KMS-11 (cell line): Measurements from ENCODE around the gene CHD5.

Experiments
- H2AFZ ChIP-seq: fragments of 200-600 bp; sonication (generic); 2 replicates; pipeline ENCODE4 v1.6.1; 2016; ENCODE audit warnings: antibody characterized with exemption, mixed run types, low read depth
- H3K27ac ChIP-seq: fragments of 200-600 bp; sonication (generic); 2 replicates; pipeline ENCODE4 v1.6.1; 2016; ENCODE audit warnings: mild to moderate bottlenecking, mixed run types
- H3K27me3 ChIP-seq: fragments of 200-600 bp; sonication (generic); 2 replicates; pipeline ENCODE4 v1.6.1; 2017; ENCODE audit warnings: mild to moderate bottlenecking, low read depth, mixed run types, moderate library complexity; ENCODE audit not compliant: insufficient read depth
- H3K36me3 ChIP-seq: fragments of 200-600 bp; sonication (generic); 2 replicates; pipeline ENCODE4 v1.6.1; 2017; ENCODE audit warnings: mild to moderate bottlenecking, mixed run types; ENCODE audit not compliant: insufficient read depth
- H3K4me1 ChIP-seq: fragments of 200-600 bp; sonication (generic); 2 replicates; pipeline ENCODE4 v1.6.1; 2016; ENCODE audit warnings: mild to moderate bottlenecking, low read depth, mixed run types; ENCODE audit not compliant: poor library complexity, severe bottlenecking
- H3K4me2 ChIP-seq: fragments of 200-600 bp; sonication (generic); 2 replicates; pipeline ENCODE4 v1.7.0; 2016; ENCODE audit warnings: mild to moderate bottlenecking, mixed run types
- H3K4me3 ChIP-seq: fragments of 200-600 bp; sonication (generic); IDR thresholded peaks from 2 replicates; pipeline ENCODE4 v1.6.1; 2017; ENCODE audit warnings: low read depth, low read length, mixed read lengths; ENCODE audit not compliant: insufficient read depth
- H3K79me2 ChIP-seq: fragments of 200-600 bp; sonication (generic); 2 replicates; pipeline ENCODE4 v1.6.1; 2016; ENCODE audit warnings: low read depth, mixed run types; ENCODE audit not compliant: insufficient read depth
- H3K9ac ChIP-seq: fragments of 200-600 bp; sonication (generic); 2 replicates; pipeline ENCODE4 v1.6.1; 2016; ENCODE audit warnings: mild to moderate bottlenecking, mixed run types
- H4K20me1 ChIP-seq: fragments of 200-600 bp; sonication (generic); 2 replicates; pipeline ENCODE4 v1.6.1; 2016; ENCODE audit warnings: mild to moderate bottlenecking, mixed run types; ENCODE audit not compliant: insufficient read depth
- TF ChIP-seq, protein P1 (sequence below): fragments of 200-600 bp; sonication (generic); conservative IDR thresholded peaks from 2 replicates; pipeline ENCODE4 v1.6.1; 2017; ENCODE audit warnings: low read depth, mild to moderate bottlenecking, antibody characterized with exemption, low read length, moderate library complexity, mixed read lengths

CHD5 gene

DNA sequence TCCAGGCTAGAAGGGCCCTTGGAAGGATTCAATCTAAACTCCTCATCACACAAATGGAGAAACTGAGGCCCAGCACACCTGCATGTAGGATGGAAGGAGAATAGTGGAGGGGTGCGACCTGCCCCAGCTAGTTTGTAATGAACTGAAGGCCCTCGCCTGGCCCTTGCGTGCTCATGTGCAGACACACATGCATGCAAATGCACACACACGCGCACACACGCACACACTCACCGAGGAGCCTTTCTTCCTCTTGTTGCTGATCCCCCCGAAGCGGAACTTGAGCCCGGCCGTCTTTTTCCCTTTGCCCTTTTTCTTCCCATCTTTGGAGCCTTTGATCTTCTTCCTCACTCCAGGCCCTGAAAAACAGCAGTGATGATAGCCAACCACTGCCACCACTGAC, 27.9 kb downstream of the CHD5 start:
- Histone ChIP-seq H4K20me1 (no peaks in the 10 kb centered on the region), H3K27me3 (peaks cover 93% of the 10 kb centered on the region), H3K27ac (no peak overlapping the region), H2AFZ (no peak overlapping the region), H3K9ac (no peak overlapping the region), H3K4me1 (peaks cover 4% of the 10 kb centered on the region), H3K36me3 (no peaks in the 10 kb centered on the region), H3K4me2 (no peak overlapping the region), H3K79me2 (no peaks in the 10 kb centered on the region), H3K4me3 (no peak overlapping the region)
- TF ChIP-seq, protein P1, sequence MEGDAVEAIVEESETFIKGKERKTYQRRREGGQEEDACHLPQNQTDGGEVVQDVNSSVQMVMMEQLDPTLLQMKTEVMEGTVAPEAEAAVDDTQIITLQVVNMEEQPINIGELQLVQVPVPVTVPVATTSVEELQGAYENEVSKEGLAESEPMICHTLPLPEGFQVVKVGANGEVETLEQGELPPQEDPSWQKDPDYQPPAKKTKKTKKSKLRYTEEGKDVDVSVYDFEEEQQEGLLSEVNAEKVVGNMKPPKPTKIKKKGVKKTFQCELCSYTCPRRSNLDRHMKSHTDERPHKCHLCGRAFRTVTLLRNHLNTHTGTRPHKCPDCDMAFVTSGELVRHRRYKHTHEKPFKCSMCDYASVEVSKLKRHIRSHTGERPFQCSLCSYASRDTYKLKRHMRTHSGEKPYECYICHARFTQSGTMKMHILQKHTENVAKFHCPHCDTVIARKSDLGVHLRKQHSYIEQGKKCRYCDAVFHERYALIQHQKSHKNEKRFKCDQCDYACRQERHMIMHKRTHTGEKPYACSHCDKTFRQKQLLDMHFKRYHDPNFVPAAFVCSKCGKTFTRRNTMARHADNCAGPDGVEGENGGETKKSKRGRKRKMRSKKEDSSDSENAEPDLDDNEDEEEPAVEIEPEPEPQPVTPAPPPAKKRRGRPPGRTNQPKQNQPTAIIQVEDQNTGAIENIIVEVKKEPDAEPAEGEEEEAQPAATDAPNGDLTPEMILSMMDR, result no peak

GRCh38 chr1:6151291-6151822, 28.8 kb downstream of the CHD5 start:
- Histone ChIP-seq H4K20me1 (no peaks in the 10 kb centered on the region), H3K4me2 (no peak overlapping the region), H3K27me3 (peaks cover 93% of the 10 kb centered on the region), H3K4me3 (no peak overlapping the region), H3K4me1 (peaks cover 4% of the 10 kb centered on the region), H3K27ac (no peak overlapping the region), H3K36me3 (no peaks in the 10 kb centered on the region), H3K79me2 (no peaks in the 10 kb centered on the region), H2AFZ (no peak overlapping the region), H3K9ac (no peak overlapping the region)
- TF ChIP-seq, protein P1, result no peak

DNA sequence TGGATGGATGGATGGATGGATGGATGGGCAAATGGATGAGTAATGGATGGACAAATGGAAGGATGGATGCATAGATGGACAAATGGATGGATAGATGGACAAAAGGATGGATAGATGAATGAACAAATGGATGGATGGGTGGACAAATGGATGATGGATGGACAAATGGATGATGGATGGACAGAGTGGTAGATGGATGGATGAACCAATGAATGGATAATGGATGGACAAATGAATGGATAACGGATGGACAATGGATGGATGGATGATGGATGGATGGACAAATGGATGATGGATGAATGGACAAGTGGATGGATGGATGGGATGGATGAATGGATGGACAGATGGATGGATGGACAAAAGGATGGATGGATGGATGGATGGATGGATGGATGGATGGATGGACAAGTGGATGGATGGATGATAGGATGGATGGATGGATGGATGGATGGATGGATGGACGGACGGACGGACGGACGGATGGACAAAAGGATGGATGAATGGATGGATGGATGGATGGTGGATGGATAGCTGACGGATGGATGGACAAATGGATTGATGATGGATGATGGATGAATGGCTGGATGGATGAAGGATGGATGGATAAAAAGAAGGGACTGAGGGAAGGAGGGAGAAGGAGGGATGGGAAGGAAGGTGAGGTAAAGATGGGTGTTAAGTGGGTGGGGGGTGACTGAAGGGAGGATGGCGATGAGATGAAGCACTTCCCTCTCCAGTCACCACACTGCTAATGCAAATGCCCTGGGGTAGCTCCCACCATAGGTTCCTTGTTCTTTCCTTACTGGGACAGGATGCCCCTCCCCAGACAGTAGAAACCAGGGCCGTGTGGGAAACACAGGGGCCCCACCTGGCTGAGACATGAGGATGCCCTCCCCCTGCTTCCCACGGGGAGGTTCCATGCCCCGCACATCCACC, 29.8 kb downstream of the CHD5 start:
- H3K9ac ChIP-seq, result no peak overlapping the region
- no peaks in the 10 kb centered on the region for H3K36me3 ChIP-seq
- H3K4me1 ChIP-seq, result peaks cover 4% of the 10 kb centered on the region
- TF ChIP-seq, protein P1, result no peak
- no peak overlapping the region for H2AFZ ChIP-seq
- no peak overlapping the region for H3K4me3 ChIP-seq
- H3K27ac ChIP-seq, result no peak overlapping the region
- H3K4me2 ChIP-seq, result no peak overlapping the region
- H4K20me1 ChIP-seq, result no peaks in the 10 kb centered on the region
- H3K27me3 ChIP-seq, result peaks cover 93% of the 10 kb centered on the region
- no peaks in the 10 kb centered on the region for H3K79me2 ChIP-seq

GRCh38 chr1:6149597-6149996, 30.5 kb downstream of the CHD5 start:
- H3K36me3 ChIP-seq, result no peaks in the 10 kb centered on the region
- H3K79me2 ChIP-seq, result no peaks in the 10 kb centered on the region

More at GRCh38 chr1:6149597-6149996, 30.5 kb downstream of the CHD5 start:
- Histone ChIP-seq H3K27me3 (peaks cover 95% of the 10 kb centered on the region), H3K27ac (no peak overlapping the region), H4K20me1 (no peaks in the 10 kb centered on the region), H3K4me2 (no peak overlapping the region), H2AFZ (no peak overlapping the region), H3K4me3 (no peak overlapping the region), H3K9ac (no peak overlapping the region), H3K4me1 (peaks cover 4% of the 10 kb centered on the region)
- TF ChIP-seq, protein P1, result no peak
